ENCODE data around the gene RNF44.
"Not testable (repeated sequence)": the region's sequence is repeated elsewhere in the genome, so short reads cannot be mapped to it uniquely, and the experiment has no call there.

RNF44 gene

GRCh38 chr5:176492431-176492830 is 44.8 kb downstream of the RNF44 start:
- H3K27ac ChIP-seq = no peak overlapping the region
- no peak overlapping the region for H3K4me2 ChIP-seq
- no peaks in the 10 kb centered on the region for H3K9me3 ChIP-seq (replicated peaks in 1 of 11)
- no peak overlapping the region for H3K4me3 ChIP-seq
- H3K27me3 ChIP-seq = no peaks in the 10 kb centered on the region
- peaks cover 92 to 100% (median 98%) of the 10 kb centered on the region in 11 experiments for H3K36me3 ChIP-seq
- TF ChIP-seq Cebpa-rat (IDR thresholded peaks at IDR 0.05) = no peak
- no peak overlapping the region for H3K9ac ChIP-seq
- H3K4me1 ChIP-seq = peaks cover 0 to 13% (median 0%) of the 10 kb centered on the region in 10 experiments; a peak in 3 of 20 replicates
- peaks cover 0 to 20% (median 0%) of the 10 kb centered on the region in 11 experiments; a peak in 5 of 22 replicates for H4K20me1 ChIP-seq

DNA sequence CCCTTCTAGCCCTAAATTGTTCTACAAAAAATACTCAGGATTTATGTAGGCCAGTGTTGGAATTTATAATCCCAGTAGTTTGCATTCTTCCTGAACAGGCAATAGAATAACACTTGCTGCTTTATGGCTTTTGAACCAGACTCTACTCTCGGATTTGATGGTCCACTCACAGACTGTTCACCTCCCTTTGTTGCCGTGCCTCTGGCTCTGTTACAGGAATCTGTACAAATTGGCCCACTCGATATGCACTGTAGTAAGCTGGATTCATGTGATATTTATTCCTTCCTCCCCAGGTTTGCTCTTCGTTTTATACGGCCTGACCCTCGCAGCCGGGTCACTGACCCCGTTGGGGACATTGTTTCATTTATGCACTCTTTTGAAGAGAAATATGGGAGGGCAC is 45.3 kb downstream of the RNF44 start:
- H3K4me3 ChIP-seq = no peak overlapping the region
- peaks cover 91 to 100% (median 99%) of the 10 kb centered on the region in 11 experiments for H3K36me3 ChIP-seq
- H3K27me3 ChIP-seq = no peaks in the 10 kb centered on the region
- H3K4me1 ChIP-seq = peaks cover 0 to 13% (median 0%) of the 10 kb centered on the region in 10 experiments; a peak in 3 of 20 replicates
- peaks cover 0 to 26% (median 5%) of the 10 kb centered on the region in 11 experiments; a peak in 9 of 22 replicates for H4K20me1 ChIP-seq
- H3K9ac ChIP-seq = no peak overlapping the region
- TF ChIP-seq Cebpa-rat (IDR thresholded peaks at IDR 0.05) = no peak
- no peak overlapping the region for H3K27ac ChIP-seq
- no peaks in the 10 kb centered on the region for H3K9me3 ChIP-seq (replicated peaks in 1 of 11)
- no peak overlapping the region for H3K4me2 ChIP-seq

GRCh38 chr5:176491101-176491502 is 46.1 kb downstream of the RNF44 start:
- H3K27ac ChIP-seq = no peak overlapping the region
- no peak for TF ChIP-seq Cebpa-rat (IDR thresholded peaks at IDR 0.05)
- peaks cover 91 to 100% (median 99%) of the 10 kb centered on the region in 11 experiments for H3K36me3 ChIP-seq

GRCh38 chr5:176490301-176490700 is 46.9 kb downstream of the RNF44 start:
- Histone ChIP-seq H3K4me3 (no peak overlapping the region), H3K36me3 (peaks cover 91 to 100% (median 99%) of the 10 kb centered on the region in 11 experiments), H3K27ac (no peak overlapping the region), H3K4me1 (peaks cover 0 to 13% (median 0%) of the 10 kb centered on the region in 10 experiments; a peak in 5 of 20 replicates), H3K9me3 (replicated peaks in 1 of 11) (no peaks in the 10 kb centered on the region), H3K9ac (no peak overlapping the region), H4K20me1 (peaks cover 0 to 40% (median 14%) of the 10 kb centered on the region in 11 experiments; a peak in 16 of 22 replicates), H3K4me2 (no peak overlapping the region), H3K27me3 (no peaks in the 10 kb centered on the region)
- TF ChIP-seq Cebpa-rat (IDR thresholded peaks at IDR 0.05) = no peak

More at GRCh38 chr5:176491101-176491502, 46.1 kb downstream of the RNF44 start:
- H3K9ac ChIP-seq = no peak overlapping the region
- no peak overlapping the region for H3K4me3 ChIP-seq
- H3K4me1 ChIP-seq = peaks cover 0 to 13% (median 0%) of the 10 kb centered on the region in 10 experiments; a peak in 5 of 20 replicates
- H3K9me3 ChIP-seq (replicated peaks in 1 of 11) = no peaks in the 10 kb centered on the region
- H3K4me2 ChIP-seq = no peak overlapping the region
- H3K27me3 ChIP-seq = no peaks in the 10 kb centered on the region
- peaks cover 0 to 32% (median 9%) of the 10 kb centered on the region in 11 experiments; a peak in 15 of 22 replicates for H4K20me1 ChIP-seq

- Histone ChIP-seq H3K4me1 (peaks cover 0 to 13% (median 0%) of the 10 kb centered on the region in 10 experiments; a peak in 5 of 20 replicates), H3K9me3 (replicated peaks in 1 of 11) (no peaks in the 10 kb centered on the region), H3K4me3 (no peak overlapping the region), H3K4me2 (no peak overlapping the region), H3K27ac (no peak overlapping the region), H3K9ac (no peak overlapping the region), H3K27me3 (no peaks in the 10 kb centered on the region), H4K20me1 (peaks cover 0 to 52% (median 22%) of the 10 kb centered on the region in 11 experiments; a peak in 17 of 22 replicates), H3K36me3 (peaks cover 88 to 100% (median 99%) of the 10 kb centered on the region in 11 experiments)
- no peak for TF ChIP-seq Cebpa-rat (IDR thresholded peaks at IDR 0.05)
Observed at GRCh38 chr5:176489077-176489476, 48.1 kb downstream of the RNF44 start.

- peaks cover 0 to 53% (median 34%) of the 10 kb centered on the region in 11 experiments; a peak in 17 of 22 replicates for H4K20me1 ChIP-seq
- not testable (repeated sequence) for H3K9ac ChIP-seq; H3K4me2 ChIP-seq; H3K9me3 ChIP-seq (replicated peaks in 1 of 11); H3K27ac ChIP-seq; H3K4me3 ChIP-seq; H3K27me3 ChIP-seq
- peaks cover 0 to 13% (median 0%) of the 10 kb centered on the region in 10 experiments; a peak in 5 of 20 replicates for H3K4me1 ChIP-seq
- H3K36me3 ChIP-seq = peaks cover 88 to 100% (median 99%) of the 10 kb centered on the region in 11 experiments
Observed at GRCh38 chr5:176487160-176487559, 50.0 kb downstream of the RNF44 start.

DNA sequence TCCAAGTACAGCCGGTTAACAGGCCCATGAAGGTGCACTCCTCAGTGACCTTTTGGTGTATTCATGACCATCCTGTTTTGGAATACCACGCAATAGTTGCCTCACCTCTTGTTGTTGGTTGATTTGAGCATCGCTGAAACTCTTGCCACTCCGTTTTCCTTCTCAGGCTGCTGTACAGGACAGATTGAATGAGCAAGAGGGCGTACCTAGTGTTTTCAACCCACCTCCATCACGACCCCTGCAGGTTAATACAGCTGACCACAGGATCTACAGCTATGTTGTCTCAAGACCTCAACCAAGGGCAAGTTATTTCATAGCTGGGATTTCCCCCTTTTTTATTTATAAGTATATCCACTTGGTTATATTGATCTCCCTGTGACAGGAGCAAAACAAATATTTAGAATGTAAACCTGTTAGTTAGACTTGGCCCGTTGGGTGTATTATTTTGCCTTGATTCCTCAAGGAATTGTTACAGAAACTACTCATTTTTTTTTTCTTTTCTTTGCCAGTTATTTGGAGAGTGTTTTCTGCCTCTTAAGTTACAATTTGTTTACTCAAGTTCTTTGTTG is 50.9 kb downstream of the RNF44 start:
- H3K9ac ChIP-seq = no peak overlapping the region
- H3K27ac ChIP-seq = no peak overlapping the region
- H3K36me3 ChIP-seq = peaks cover 88 to 100% (median 99%) of the 10 kb centered on the region in 11 experiments
- no peak overlapping the region for H3K4me2 ChIP-seq
- no peak overlapping the region for H3K4me3 ChIP-seq
- H4K20me1 ChIP-seq = peaks cover 0 to 57% (median 35%) of the 10 kb centered on the region in 11 experiments; a peak in 17 of 22 replicates
- H3K9me3 ChIP-seq (replicated peaks in 1 of 11) = peaks cover 0 to 4% (median 0%) of the 10 kb centered on the region in 11 experiments; a peak in 2 of 22 replicates
- H3K27me3 ChIP-seq = no peaks in the 10 kb centered on the region
- peaks cover 0 to 13% (median 0%) of the 10 kb centered on the region in 10 experiments; a peak in 5 of 20 replicates for H3K4me1 ChIP-seq
- TF ChIP-seq Cebpa-rat (IDR thresholded peaks at IDR 0.05) = no peak

DNA sequence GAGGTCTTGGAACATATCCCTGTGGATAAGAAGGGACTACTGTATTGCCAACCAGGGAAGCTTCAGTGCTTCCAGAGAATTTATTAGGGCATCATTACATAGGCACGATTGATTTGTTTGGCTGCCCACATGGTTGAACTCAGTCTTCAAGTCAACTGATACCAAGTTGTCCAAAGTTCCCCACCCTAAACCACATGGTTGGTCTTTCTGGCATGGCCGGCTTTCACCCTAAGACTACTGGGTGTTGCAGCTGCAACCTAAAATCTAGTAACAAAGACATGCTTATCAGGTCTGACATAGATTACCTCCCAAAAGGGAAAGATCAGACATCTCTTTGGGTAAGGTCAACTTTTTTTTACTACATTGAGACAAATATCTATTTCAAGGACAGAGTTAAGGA is 52.0 kb downstream of the RNF44 start:
- no peak overlapping the region for H3K4me3 ChIP-seq
- H3K36me3 ChIP-seq = peaks cover 84 to 98% (median 96%) of the 10 kb centered on the region in 11 experiments
- H3K4me1 ChIP-seq = peaks cover 0 to 13% (median 0%) of the 10 kb centered on the region in 10 experiments; a peak in 5 of 20 replicates
- peaks cover 0 to 4% (median 0%) of the 10 kb centered on the region in 11 experiments; a peak in 2 of 22 replicates for H3K9me3 ChIP-seq (replicated peaks in 1 of 11)
- no peak overlapping the region for H3K27ac ChIP-seq
- no peak for TF ChIP-seq Cebpa-rat (IDR thresholded peaks at IDR 0.05)
- H3K9ac ChIP-seq = no peak overlapping the region
- no peaks in the 10 kb centered on the region for H3K27me3 ChIP-seq
- peaks cover 0 to 57% (median 33%) of the 10 kb centered on the region in 11 experiments; a peak in 17 of 22 replicates for H4K20me1 ChIP-seq
- no peak overlapping the region for H3K4me2 ChIP-seq

- Histone ChIP-seq H3K4me3 (no peak overlapping the region), H3K4me2 (no peak overlapping the region), H3K36me3 (peaks cover 72 to 94% (median 84%) of the 10 kb centered on the region in 11 experiments), H4K20me1 (peaks cover 7 to 68% (median 38%) of the 10 kb centered on the region in 11 experiments; a peak in 17 of 22 replicates), H3K9me3 (replicated peaks in 1 of 11) (peaks cover 0 to 4% (median 0%) of the 10 kb centered on the region in 11 experiments; a peak in 2 of 22 replicates), H3K9ac (no peak overlapping the region), H3K27me3 (no peaks in the 10 kb centered on the region), H3K27ac (no peak overlapping the region; a peak in 1 of 22 replicates), H3K4me1 (peaks cover 0 to 6% (median 0%) of the 10 kb centered on the region in 10 experiments; a peak in 2 of 20 replicates)
- no peak for TF ChIP-seq Cebpa-rat (IDR thresholded peaks at IDR 0.05)
Observed at GRCh38 chr5:176481711-176482110, 55.5 kb downstream of the RNF44 start.

Data from BLaER1 treated with 17β-estradiol and CSF1 and Interleukin-3, amounts not matched to agents 10 nM and 100 nM (cell line).